NT2/D1 (cell line): ENCODE data around the gene RTP2.

Experiments
- DNase-seq: peaks from one replicate; pipeline ENCODE4 v3.0.0-alpha.2; 2011; ENCODE audit warnings: low read depth, low spot score
- H3K27me3 ChIP-seq: 2 replicates; pipeline ENCODE4 v1.6.0; 2011; ENCODE audit warnings: mild to moderate bottlenecking; ENCODE audit not compliant: insufficient read length, insufficient read depth
- H3K36me3 ChIP-seq: 2 replicates; pipeline ENCODE4 v1.6.1; 2011; ENCODE audit warnings: mild to moderate bottlenecking, low read length, mixed read lengths; ENCODE audit not compliant: insufficient read depth, insufficient read length
- H3K4me1 ChIP-seq: 2 replicates; pipeline ENCODE4 v1.5.1; 2011; ENCODE audit not compliant: insufficient read depth, insufficient read length
- H3K4me3 ChIP-seq: 2 replicates; pipeline ENCODE4 v1.5.1; 2011; ENCODE audit warnings: low read depth; ENCODE audit not compliant: insufficient read length
- H3K9ac ChIP-seq: 2 replicates; pipeline ENCODE4 v1.6.0; 2011; ENCODE audit warnings: low read depth; ENCODE audit not compliant: insufficient read length
- H3K9me3 ChIP-seq: 2 replicates; pipeline ENCODE4 v1.5.1; 2011; ENCODE audit warnings: mild to moderate bottlenecking, low read length; ENCODE audit not compliant: insufficient read depth
- SUZ12 ChIP-seq: IDR thresholded peaks from 2 replicates; pipeline ENCODE4 v1.6.1; 2011; ENCODE audit not compliant: insufficient read length, insufficient read depth; ENCODE audit errors: extremely low read depth
- YY1 ChIP-seq: IDR thresholded peaks from 2 replicates; pipeline ENCODE4 v1.6.1; 2011; ENCODE audit not compliant: insufficient read length, insufficient read depth
- ZNF274 ChIP-seq: IDR thresholded peaks from 2 replicates; pipeline ENCODE4 v1.6.1; 2011; ENCODE audit warnings: mild to moderate bottlenecking, low read depth, low read length

RTP2 gene

GRCh38 chr3:187719628-187720336, 17.4 kb upstream of the RTP2 start:
- no peaks in the 10 kb centered on the region for H3K27me3 ChIP-seq
- DNase-seq = no peak
- no peaks in the 10 kb centered on the region for H3K4me1 ChIP-seq
- no peak overlapping the region for H3K9ac ChIP-seq
- H3K4me3 ChIP-seq = no peak overlapping the region
- H3K36me3 ChIP-seq = peaks cover 23% of the 10 kb centered on the region
- peaks cover 3% of the 10 kb centered on the region; the same call in 1 of the 2 replicates for H3K9me3 ChIP-seq
- no peak for TF ChIP-seq YY1
- no peak for TF ChIP-seq ZNF274
- TF ChIP-seq SUZ12 = no peak

DNA sequence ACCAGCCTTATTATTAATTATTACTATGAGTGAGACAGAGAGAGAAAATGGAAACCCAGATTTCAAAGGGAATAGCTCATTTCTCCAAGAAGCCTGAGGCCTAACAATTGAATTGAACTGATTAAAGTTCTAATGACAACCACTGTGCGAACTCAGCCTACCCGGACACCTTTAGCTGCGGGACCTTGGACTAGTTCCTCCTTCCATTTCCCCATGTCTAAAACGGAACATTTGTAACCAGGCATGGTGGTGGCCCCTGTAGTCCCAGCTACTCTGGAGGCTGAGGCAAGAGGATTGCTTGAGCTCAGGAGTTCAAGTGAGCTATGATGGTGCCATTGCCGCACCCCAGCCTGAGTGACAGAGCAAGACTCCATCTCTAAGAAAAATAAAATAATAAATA, 16.4 kb upstream of the RTP2 start:
- no peak overlapping the region for H3K9ac ChIP-seq
- DNase-seq = no peak
- no peaks in the 10 kb centered on the region for H3K27me3 ChIP-seq

DNA sequence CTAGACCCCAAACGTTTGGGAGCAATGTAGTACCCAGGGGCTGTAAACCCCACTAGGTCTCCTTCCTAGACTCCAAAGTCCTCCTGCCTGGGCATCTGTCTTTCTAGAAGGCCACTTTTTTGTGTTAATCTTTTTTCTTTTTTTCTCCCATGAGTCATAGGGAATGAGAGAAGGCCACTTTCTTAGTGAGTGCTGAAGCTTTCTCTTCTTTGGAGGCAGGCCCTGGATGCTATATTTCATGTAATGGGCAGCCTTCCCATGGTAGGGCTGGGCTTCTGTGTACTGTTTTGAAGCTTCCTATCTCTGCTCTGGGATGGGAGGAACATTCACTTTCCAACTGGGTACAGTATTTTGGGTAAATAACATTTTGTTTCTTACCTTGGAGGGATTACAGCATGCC, 15.2 kb upstream of the RTP2 start:
- no peaks in the 10 kb centered on the region for H3K4me1 ChIP-seq
- H3K9ac ChIP-seq = no peak overlapping the region
- no peak overlapping the region for H3K4me3 ChIP-seq
- H3K27me3 ChIP-seq = no peaks in the 10 kb centered on the region
- H3K36me3 ChIP-seq = peaks cover 7% of the 10 kb centered on the region
- no peak for DNase-seq
- no peaks in the 10 kb centered on the region; the same call in 1 of the 2 replicates for H3K9me3 ChIP-seq
- no peak for TF ChIP-seq YY1

More for the DNA sequence above, 16.4 kb upstream of the RTP2 start:
- Histone ChIP-seq H3K9me3 (no peaks in the 10 kb centered on the region; the same call in 1 of the 2 replicates), H3K4me3 (no peak overlapping the region), H3K36me3 (peaks cover 14% of the 10 kb centered on the region), H3K4me1 (no peaks in the 10 kb centered on the region)
- TF ChIP-seq ZNF274 (no peak), YY1 (no peak), SUZ12 (no peak)

GRCh38 chr3:187714404-187714979, 12.1 kb upstream of the RTP2 start:
- H3K36me3 ChIP-seq = no peaks in the 10 kb centered on the region
- peak; percentile 78 for DNase-seq
- H3K4me3 ChIP-seq = no peak overlapping the region
- H3K9ac ChIP-seq = no peak overlapping the region
- TF ChIP-seq SUZ12 = no peak
- no peaks in the 10 kb centered on the region for H3K4me1 ChIP-seq
- no peaks in the 10 kb centered on the region for H3K27me3 ChIP-seq
- no peaks in the 10 kb centered on the region; the same call in 1 of the 2 replicates for H3K9me3 ChIP-seq

DNA sequence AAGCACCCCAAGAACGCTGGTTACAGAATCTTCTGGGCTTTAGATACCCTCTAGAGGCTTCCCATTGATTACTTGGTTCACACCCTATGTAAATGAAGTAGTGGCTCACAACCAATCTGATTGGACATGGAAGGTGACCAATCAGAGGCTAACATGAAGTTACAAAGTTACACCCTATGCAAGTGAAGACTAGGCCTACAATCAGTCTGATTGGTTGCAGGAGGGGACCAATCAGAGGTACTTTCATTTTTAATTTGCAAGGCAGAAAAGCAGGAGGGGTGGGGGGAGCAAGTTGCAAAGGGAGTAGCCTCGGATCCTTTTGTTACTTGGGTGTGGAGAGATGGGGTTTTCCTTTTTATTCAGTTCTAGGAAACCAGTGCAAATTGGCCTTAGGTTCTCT, 11.1 kb upstream of the RTP2 start:
- Histone ChIP-seq H3K4me1 (no peaks in the 10 kb centered on the region), H3K9me3 (no peaks in the 10 kb centered on the region; the same call in 1 of the 2 replicates), H3K27me3 (no peaks in the 10 kb centered on the region), H3K9ac (no peak overlapping the region), H3K4me3 (no peak overlapping the region), H3K36me3 (no peaks in the 10 kb centered on the region)
- no peak for TF ChIP-seq ZNF274
- no peak for TF ChIP-seq SUZ12
- no peak for TF ChIP-seq YY1
- no peak for DNase-seq

- Histone ChIP-seq H3K4me1 (no peaks in the 10 kb centered on the region), H3K9ac (no peak overlapping the region), H3K36me3 (no peaks in the 10 kb centered on the region), H3K27me3 (no peaks in the 10 kb centered on the region), H3K4me3 (no peak overlapping the region), H3K9me3 (no peaks in the 10 kb centered on the region; the same call in 1 of the 2 replicates)
- TF ChIP-seq ZNF274 (no peak), SUZ12 (no peak), YY1 (no peak)
- no peak for DNase-seq
These were observed 6.8 kb upstream of the RTP2 start for GRCh38 chr3:187709155-187709554.

DNA sequence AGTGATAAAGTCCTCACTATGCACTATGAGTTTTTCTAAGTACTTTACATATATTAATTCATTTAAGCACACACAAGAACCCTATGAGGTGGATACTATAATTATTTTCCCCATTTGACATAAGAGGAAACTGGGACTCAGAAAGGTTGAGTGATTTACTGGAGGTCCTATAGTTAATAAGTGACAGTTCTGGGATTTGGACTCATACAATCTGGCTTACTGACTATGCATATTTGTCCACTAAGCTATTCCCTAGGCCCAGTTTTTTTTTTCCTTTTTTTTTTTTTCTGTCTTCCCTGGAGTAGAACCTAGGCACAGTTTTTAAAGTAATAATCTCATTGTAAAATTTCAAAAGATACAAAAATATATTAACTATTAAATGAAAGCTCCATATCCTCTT, 6.3 kb upstream of the RTP2 start:
- no peak overlapping the region for H3K4me3 ChIP-seq
- no peak for DNase-seq
- TF ChIP-seq SUZ12 = no peak
- no peak for TF ChIP-seq ZNF274
- no peak for TF ChIP-seq YY1
- no peak overlapping the region for H3K9ac ChIP-seq
- no peaks in the 10 kb centered on the region for H3K36me3 ChIP-seq
- H3K4me1 ChIP-seq = no peaks in the 10 kb centered on the region
- no peaks in the 10 kb centered on the region for H3K27me3 ChIP-seq
- no peaks in the 10 kb centered on the region for H3K9me3 ChIP-seq
